Thyroid gland (tissue), 4 donors: ENCODE data around the gene PPP1R12B.
"Not testable (repeated sequence)": the region's sequence is repeated elsewhere in the genome, so short reads cannot be mapped to it uniquely, and the experiment has no call there.

Experiments
- CTCF ChIP-seq, 6 experiments: fragments of 200-600 bp in 3 of 6; fragments of 450-650 bp in 3 of 6; sonication (generic) in 3 of 6; IDR thresholded peaks; one replicate each; pipeline ENCODE4 v1.5.1; 2016 to 2019; ENCODE audit warnings: antibody characterized with exemption in 6 of 6, mild to moderate bottlenecking in 2 of 6, inconsistent platforms in 1 of 6, moderate library complexity in 1 of 6
- POLR2A ChIP-seq, 2 donors: fragments of 450-650 bp; IDR thresholded peaks; one replicate each; pipeline ENCODE4 v1.6.1; 2017; ENCODE audit warnings: antibody characterized with exemption in 2 of 2, mild to moderate bottlenecking in 2 of 2, moderate library complexity in 1 of 2

GRCh38 chr1:202479661-202480060 is 131.2 kb downstream of the PPP1R12B start:
- not testable (repeated sequence) for TF ChIP-seq CTCF, POLR2A (IDR thresholded peaks at IDR 0.05)
